Measurements from ENCODE around the gene GTF2H1.
"Not testable (repeated sequence)": the region's sequence is repeated elsewhere in the genome, so short reads cannot be mapped to it uniquely, and the experiment has no call there.

GTF2H1 gene

GRCh38 chr11:18319914-18320313 is 2.5 kb upstream of the GTF2H1 start:
- no peak for DNase-seq (ENCODE audit: low read depth in 2 of 2)

- DNase-seq (ENCODE audit: low read depth in 2 of 2), result no peak
These were observed 1.8 kb upstream of the GTF2H1 start for GRCh38 chr11:18320617-18321016.

- no peak for DNase-seq (ENCODE audit: low read depth in 2 of 2)
These were observed 794 bp upstream of the GTF2H1 start for GRCh38 chr11:18321578-18321968.

- DNase-seq (ENCODE audit: low read depth in 2 of 2), result no peak
These were observed 627 bp downstream of the GTF2H1 start for GRCh38 chr11:18322818-18323570.

GRCh38 chr11:18323881-18324280 is 1.5 kb downstream of the GTF2H1 start:
- not testable (repeated sequence) for DNase-seq (ENCODE audit: low read depth in 2 of 2)

GRCh38 chr11:18324381-18324780 is 2.0 kb downstream of the GTF2H1 start:
- DNase-seq (ENCODE audit: low read depth in 2 of 2), result no peak

- DNase-seq (ENCODE audit: low read depth in 2 of 2), result no peak
These were observed 7.0 kb downstream of the GTF2H1 start for GRCh38 chr11:18329196-18329870.

GRCh38 chr11:18330921-18331320 is 8.6 kb downstream of the GTF2H1 start:
- no peak for DNase-seq (ENCODE audit: low read depth in 2 of 2)

GRCh38 chr11:18332302-18332701 is 9.9 kb downstream of the GTF2H1 start:
- no peak for DNase-seq (ENCODE audit: low read depth in 2 of 2)

GRCh38 chr11:18332891-18333290 is 10.5 kb downstream of the GTF2H1 start:
- DNase-seq (ENCODE audit: low read depth in 2 of 2), result no peak

GRCh38 chr11:18347471-18348125 is 25.2 kb downstream of the GTF2H1 start:
- DNase-seq (ENCODE audit: low read depth in 2 of 2), result no peak

GRCh38 chr11:18352581-18352980 is 30.2 kb downstream of the GTF2H1 start:
- DNase-seq (ENCODE audit: low read depth in 2 of 2), result no peak

GRCh38 chr11:18358646-18359045 is 36.3 kb downstream of the GTF2H1 start:
- DNase-seq (ENCODE audit: low read depth in 2 of 2), result no peak

GRCh38 chr11:18361154-18361553 is 38.8 kb downstream of the GTF2H1 start:
- no peak for DNase-seq (ENCODE audit: low read depth in 2 of 2)

- DNase-seq (ENCODE audit: low read depth in 2 of 2), result no peak
These were observed 42.2 kb downstream of the GTF2H1 start for GRCh38 chr11:18364495-18365073.

- no peak for DNase-seq (ENCODE audit: low read depth in 2 of 2)
These were observed 43.4 kb downstream of the GTF2H1 start for GRCh38 chr11:18365741-18366140.

- no peak for DNase-seq (ENCODE audit: low read depth in 2 of 2)
These were observed 43.9 kb downstream of the GTF2H1 start for GRCh38 chr11:18366286-18366685.

- DNase-seq (ENCODE audit: low read depth in 2 of 2), result no peak
These were observed 45.1 kb downstream of the GTF2H1 start for GRCh38 chr11:18367431-18367830.

- DNase-seq (ENCODE audit: low read depth in 2 of 2), result no peak
These were observed 45.9 kb downstream of the GTF2H1 start for GRCh38 chr11:18368221-18368620.

GRCh38 chr11:18369398-18369797 is 47.0 kb downstream of the GTF2H1 start:
- no peak for DNase-seq (ENCODE audit: low read depth in 2 of 2)

GRCh38 chr11:18371279-18371678 is 48.9 kb downstream of the GTF2H1 start:
- DNase-seq (ENCODE audit: low read depth in 2 of 2), result no peak

- no peak for DNase-seq (ENCODE audit: low read depth in 2 of 2)
These were observed 49.8 kb downstream of the GTF2H1 start for GRCh38 chr11:18372201-18372600.

GRCh38 chr11:18374956-18375355 is 52.6 kb downstream of the GTF2H1 start:
- DNase-seq (ENCODE audit: low read depth in 2 of 2), result no peak

Data from stimulated activated CD8-positive, alpha-beta memory T cell treated with anti-CD3 and anti-CD28 coated beads, Interleukin-15, amount 100 ng/mL, for 4 hours (primary cell).